GM12878 (cell line): ENCODE results near the gene NUDT6. TPM values are rescaled to one million over a fixed set of nuclear protein-coding genes. Genes with fewer than 3 reads are reported as not detected.

Experiments used
- ATAC-seq: fragments of 200-7000 bp; cut with Tn5 transposase; 3 replicates; pipeline ENCODE4 v1.9.1; 2020; ENCODE audit warnings: mild to moderate bottlenecking, moderate library complexity
- BruUV-seq: library from RNA; stranded (reverse); fragments of 400-500 nt; replicated peaks from 2 replicates; lab custom pipeline; 2021; lab: Mats Ljungman, UMichigan
- CTCF ChIA-PET: fragments of 300-600 bp; sonication (Branson Sonifier 250); formaldehyde crosslinking; extraction: SDS; loops from one replicate; lab custom pipeline; 2021; ENCODE audit warnings: inconsistent platforms; lab: Yijun Ruan, JAX
- POLR2A ChIA-PET: fragments of 350-600 bp; formaldehyde crosslinking; extraction: SDS; loops from one replicate; lab custom pipeline; 2021; ENCODE audit warnings: inconsistent platforms; lab: Charles Lee
- RAD21 ChIA-PET: fragments of 300-600 bp; sonication (Branson Sonifier 250); formaldehyde crosslinking; loops from one replicate; lab custom pipeline; 2023; ENCODE audit warnings: antibody characterized with exemption; ENCODE audit not compliant: unreplicated experiment; lab: Charles Lee
- SMC1A ChIA-PET: fragments of 300-600 bp; sonication (Branson Sonifier 250); formaldehyde crosslinking; loops from one replicate; lab custom pipeline; 2023; ENCODE audit not compliant: unreplicated experiment, uncharacterized antibody; lab: Charles Lee
- DNase-seq: peaks from one replicate; pipeline ENCODE4 v3.0.0-alpha.2; 2011; ENCODE audit warnings: low read depth, low spot score
- FAIRE-seq: peaks from 3 replicates; lab custom pipeline; 2011; peaks lifted over from hg19 to GRCh38; lab: Jason Lieb, UNC
- H2AFZ ChIP-seq: 2 replicates; pipeline ENCODE4 v1.6.0; 2011; ENCODE audit warnings: low read depth, low read length, control low read depth; ENCODE audit not compliant: control insufficient read depth
- H3K27ac ChIP-seq: 2 replicates; pipeline ENCODE4 v1.5.1; 2011; ENCODE audit warnings: control low read depth; ENCODE audit not compliant: control insufficient read depth, insufficient read depth
- H3K27me3 ChIP-seq, 2 experiments: replicated peaks in 1 of 2; 2 replicates each; pipeline versions ENCODE4 v1.6.0 to v1.6.1; 2011; ENCODE audit warnings: low read length in 1 of 2; ENCODE audit not compliant: control insufficient read depth in 2 of 2, insufficient read depth in 2 of 2
- H3K36me3 ChIP-seq, 2 experiments: 2 replicates each; pipeline ENCODE4 v1.5.1; 2011; ENCODE audit warnings: low read length in 1 of 2; ENCODE audit not compliant: control insufficient read depth in 2 of 2, insufficient read depth in 2 of 2
- H3K4me1 ChIP-seq: 2 replicates; pipeline ENCODE4 v1.6.1; 2011; ENCODE audit warnings: mild to moderate bottlenecking, low read length, moderate library complexity, mixed read lengths; ENCODE audit not compliant: control insufficient read depth, insufficient read depth
- H3K4me2 ChIP-seq: 2 replicates; pipeline ENCODE4 v1.6.0; 2011; ENCODE audit warnings: control low read depth; ENCODE audit not compliant: control insufficient read depth, insufficient read depth
- H3K4me3 ChIP-seq: fragments of 200-600 bp; sonication (generic); 2 replicates; pipeline ENCODE4 v1.5.1; 2016
- H3K79me2 ChIP-seq: 2 replicates; pipeline ENCODE4 v1.6.0; 2011; ENCODE audit warnings: low read length; ENCODE audit not compliant: control insufficient read depth, insufficient read depth
- H3K9ac ChIP-seq: 2 replicates; pipeline ENCODE4 v1.8.0; 2011; ENCODE audit warnings: low read length, control low read depth, mixed read lengths; ENCODE audit not compliant: control insufficient read depth, insufficient read depth
- H3K9me3 ChIP-seq: replicated peaks from 3 replicates; pipeline ENCODE4 v1.5.1; 2011; ENCODE audit warnings: mild to moderate bottlenecking, low read length; ENCODE audit not compliant: control insufficient read depth, insufficient read depth
- H4K20me1 ChIP-seq: 2 replicates; pipeline ENCODE4 v1.6.0; 2011; ENCODE audit not compliant: control insufficient read depth, insufficient read depth
- BCL11A ChIP-seq: IDR thresholded peaks from 2 replicates; pipeline ENCODE4 v1.6.1; 2011; ENCODE audit warnings: low read depth, low read length
- GABPA ChIP-seq: IDR thresholded peaks from 2 replicates; pipeline ENCODE4 v1.6.1; 2014; ENCODE audit warnings: antibody characterized with exemption, low read depth, mild to moderate bottlenecking, inconsistent platforms
- MTA2 ChIP-seq: fragments of 450-650 bp; IDR thresholded peaks from 2 replicates; pipeline ENCODE4 v1.6.1; 2016; ENCODE audit warnings: low read depth, mild to moderate bottlenecking, moderate library complexity
- MXI1 ChIP-seq: fragments of 150-350 bp; IDR thresholded peaks from 2 replicates; pipeline ENCODE4 v1.6.1; 2011; ENCODE audit warnings: low read depth, mild to moderate bottlenecking, inconsistent platforms, low read length, improper control_type of control experiment
- RBBP5 ChIP-seq: fragments of 200-600 bp; sonication (generic); conservative IDR thresholded peaks from 2 replicates; pipeline ENCODE4 v1.6.1; 2016
- STAT1 ChIP-seq: fragments of 450-650 bp; conservative IDR thresholded peaks from 2 replicates; pipeline ENCODE4 v1.6.1; 2014; ENCODE audit warnings: antibody characterized with exemption, mild to moderate bottlenecking
- WRNIP1 ChIP-seq: IDR thresholded peaks from 2 replicates; pipeline ENCODE4 v1.6.1; 2011; ENCODE audit warnings: low read depth, low read length, improper control_type of control experiment, borderline replicate concordance
- whole genome bisulfite sequencing: methylation state at CpG from one replicate; pipeline ENCODE4 v1.1.6; 2016; ENCODE audit warnings: low lambda C conversion rate; ENCODE audit not compliant: insufficient replicate concordance, insufficient coverage; ENCODE audit errors: missing lambda C conversion rate; 5-methylcytosine and 5-hydroxymethylcytosine counted together
- in situ Hi-C: fragments of 300-500 bp; cut with MboI; formaldehyde crosslinking; loops from 9 replicates; pipeline ENCODE4 v1.14.3; 2018; ENCODE audit warnings: mixed read lengths
- intact Hi-C: fragments of 100-400 bp; cut with micrococcal nuclease; formaldehyde crosslinking; loops from one replicate; pipeline ENCODE4 v1.14.2; 2022; ENCODE audit not compliant: unreplicated experiment
- polyA plus RNA-seq, 11 experiments: library from polyadenylated mRNA; depleted of rRNA in 4 of 11; unstranded in 6 of 11; stranded (reverse) in 5 of 11; fragments of >200 nt; fragmentation: Nextera tagmentation in 4 of 11; fragmentation: Illumina TruSeq in 1 of 11; extraction: Ambion mirVana in 4 of 11; extraction: Trizol in 1 of 11; gene quantifications; 1 replicate in 1 of 11; 2 replicates in 10 of 11; pipeline versions ENCODE4 v1.2.1 to v1.2.3, GENCODE V29; 2011 to 2016; ENCODE audit warnings: inconsistent platforms in 2 of 11, missing spikeins in 2 of 11, low read depth in 1 of 11
- total RNA-seq, 4 experiments: library from RNA; depleted of rRNA in 3 of 4; stranded (reverse); fragments of >200 nt in 3 of 4; fragmentation: Illumina TruSeq in 1 of 4; extraction: Trizol in 1 of 4; gene quantifications; 2 replicates each; pipeline versions ENCODE4 v1.2.1 to v1.2.3, GENCODE V29; 2013 to 2021

Gene NUDT6
- total and polyA plus RNA-seq, 10 of the 15 experiments (the other 5 are each of a cell fraction or from before 2014, with no cell fraction given), result 3.9 to 12.4 (median 6.8) TPM

- no peaks in the 10 kb centered on the region for H3K79me2 ChIP-seq
- no peak overlapping the region for H2AFZ ChIP-seq
- no peaks in the 10 kb centered on the region for H4K20me1 ChIP-seq
- no peaks in the 10 kb centered on the region for H3K4me1 ChIP-seq
- intact Hi-C loops, result no loop called here
- no peak overlapping the region for H3K4me2 ChIP-seq
- H3K27me3 ChIP-seq, result no peaks in the 10 kb centered on the region
- H3K4me3 ChIP-seq, result no peak overlapping the region
- ChIA-PET RAD21 (no interaction called here), POLR2A (no interaction called here), CTCF (no interaction called here), SMC1A (no interaction called here)
- no peak for DNase-seq
- in situ Hi-C loops, result no loop called here
- no peaks in the 10 kb centered on the region for H3K36me3 ChIP-seq
- ATAC-seq, result no peak
- no TSS peak for BruUV-seq
- WGBS, result 69% methylated on average over 1 of the region's 1 CpG
- no peak overlapping the region for H3K9ac ChIP-seq
- peaks cover 5% of the 10 kb centered on the region; the same call in 2 of the 3 replicates for H3K9me3 ChIP-seq
- H3K27ac ChIP-seq, result no peak overlapping the region
- TF ChIP-seq MXI1 (no peak), BCL11A (no peak), GABPA (no peak), RBBP5 (no peak)
- no peak for FAIRE-seq
These were observed 37.9 kb downstream of the NUDT6 start for GRCh38 chr4:122884499-122884898.

- no peak for TF ChIP-seq WRNIP1
- TF ChIP-seq MTA2, result no peak
- no peak for TF ChIP-seq STAT1
- TF ChIP-seq, all 136 proteins: peak for 0
- no peaks in the 10 kb centered on the region for H3K36me3 ChIP-seq
- ChIA-PET SMC1A (no interaction called here), RAD21 (no interaction called here), CTCF (no interaction called here), POLR2A (no interaction called here)
- in situ Hi-C loops, result no loop called here
- H3K27me3 ChIP-seq, result no peaks in the 10 kb centered on the region
- H3K9me3 ChIP-seq, result peaks cover 5% of the 10 kb centered on the region; the same call in 2 of the 3 replicates
- WGBS, result 71% methylated on average over 5 of the region's 5 CpGs
- no peak for DNase-seq
- no peaks in the 10 kb centered on the region for H3K4me1 ChIP-seq
- no peak for ATAC-seq
- H3K4me3 ChIP-seq, result no peak overlapping the region
- no peak overlapping the region for H3K4me2 ChIP-seq
- H3K9ac ChIP-seq, result no peak overlapping the region
- no peak overlapping the region for H3K27ac ChIP-seq
- H2AFZ ChIP-seq, result no peak overlapping the region
- no peak for FAIRE-seq
- H4K20me1 ChIP-seq, result no peaks in the 10 kb centered on the region
- no peaks in the 10 kb centered on the region for H3K79me2 ChIP-seq
- intact Hi-C loops, result no loop called here
- no TSS peak for BruUV-seq
These were observed 39.3 kb downstream of the NUDT6 start for GRCh38 chr4:122882857-122883735.
